ENCODE results near the gene NOP14. TPM values are rescaled to one million over a fixed set of nuclear protein-coding genes. Genes with fewer than 3 reads are reported as not detected.

The NOP14 gene
- total RNA-seq, 2 experiments from 2014 or later = 21.8 TPM

- Histone ChIP-seq H3K27ac (ENCODE audit: low read depth in 1 of 2, low read length in 2 of 2) (no peak overlapping the region), H3K4me3 (ENCODE audit: low read length) (no peak overlapping the region), H3K27me3 (ENCODE audit: control insufficient read depth in 1 of 2, insufficient read depth in 2 of 2, low read length in 2 of 2) (no peaks in the 10 kb centered on the region), H3K36me3 (ENCODE audit: insufficient read depth, low read length) (no peaks in the 10 kb centered on the region), H3K9me3 (ENCODE audit: control insufficient read depth in 1 of 2, insufficient read depth in 1 of 2, low read length in 2 of 2) (no peaks in the 10 kb centered on the region), H3K4me1 (ENCODE audit: insufficient read depth, low read length) (peaks cover 28% of the 10 kb centered on the region)
- H3K9me3 Mint-ChIP-seq = no peaks in the 10 kb centered on the region
- peaks cover 24% of the 10 kb centered on the region for H3K4me1 Mint-ChIP-seq (ENCODE audit: low read depth)
- peak overlapping the region; percentile 92 for H3K4me3 Mint-ChIP-seq
- H3K27me3 Mint-ChIP-seq = no peaks in the 10 kb centered on the region
- no peak for DNase-seq
- intact Hi-C loops (cut with DNase I, micrococcal nuclease) = loop anchor here in 1 of 2 experiments (2.0 to 10.0 kb wide), 2 partner anchors 330 to 1108 kb away; partner anchors contain the start of genes LETM1 and RGS12
- ChIA-PET POLR2A (interaction anchor here (2.2 kb wide), 1 partner anchor 496 kb away, joined by 13 read pairs; the partner anchor contains the start of gene RNF4), CTCF (no interaction called here)
- no peak overlapping the region for H3K27ac Mint-ChIP-seq
- ATAC-seq (ENCODE audit: poor library complexity) = no peak
- TF ChIP-seq, protein P1, sequence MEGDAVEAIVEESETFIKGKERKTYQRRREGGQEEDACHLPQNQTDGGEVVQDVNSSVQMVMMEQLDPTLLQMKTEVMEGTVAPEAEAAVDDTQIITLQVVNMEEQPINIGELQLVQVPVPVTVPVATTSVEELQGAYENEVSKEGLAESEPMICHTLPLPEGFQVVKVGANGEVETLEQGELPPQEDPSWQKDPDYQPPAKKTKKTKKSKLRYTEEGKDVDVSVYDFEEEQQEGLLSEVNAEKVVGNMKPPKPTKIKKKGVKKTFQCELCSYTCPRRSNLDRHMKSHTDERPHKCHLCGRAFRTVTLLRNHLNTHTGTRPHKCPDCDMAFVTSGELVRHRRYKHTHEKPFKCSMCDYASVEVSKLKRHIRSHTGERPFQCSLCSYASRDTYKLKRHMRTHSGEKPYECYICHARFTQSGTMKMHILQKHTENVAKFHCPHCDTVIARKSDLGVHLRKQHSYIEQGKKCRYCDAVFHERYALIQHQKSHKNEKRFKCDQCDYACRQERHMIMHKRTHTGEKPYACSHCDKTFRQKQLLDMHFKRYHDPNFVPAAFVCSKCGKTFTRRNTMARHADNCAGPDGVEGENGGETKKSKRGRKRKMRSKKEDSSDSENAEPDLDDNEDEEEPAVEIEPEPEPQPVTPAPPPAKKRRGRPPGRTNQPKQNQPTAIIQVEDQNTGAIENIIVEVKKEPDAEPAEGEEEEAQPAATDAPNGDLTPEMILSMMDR (IDR thresholded peaks at IDR 0.05) = no peak
- peaks cover 9% of the 10 kb centered on the region for H3K36me3 Mint-ChIP-seq (ENCODE audit: low read depth)
Observed at GRCh38 chr4:2965262-2965661, 2.1 kb upstream of the NOP14 start.

DNA sequence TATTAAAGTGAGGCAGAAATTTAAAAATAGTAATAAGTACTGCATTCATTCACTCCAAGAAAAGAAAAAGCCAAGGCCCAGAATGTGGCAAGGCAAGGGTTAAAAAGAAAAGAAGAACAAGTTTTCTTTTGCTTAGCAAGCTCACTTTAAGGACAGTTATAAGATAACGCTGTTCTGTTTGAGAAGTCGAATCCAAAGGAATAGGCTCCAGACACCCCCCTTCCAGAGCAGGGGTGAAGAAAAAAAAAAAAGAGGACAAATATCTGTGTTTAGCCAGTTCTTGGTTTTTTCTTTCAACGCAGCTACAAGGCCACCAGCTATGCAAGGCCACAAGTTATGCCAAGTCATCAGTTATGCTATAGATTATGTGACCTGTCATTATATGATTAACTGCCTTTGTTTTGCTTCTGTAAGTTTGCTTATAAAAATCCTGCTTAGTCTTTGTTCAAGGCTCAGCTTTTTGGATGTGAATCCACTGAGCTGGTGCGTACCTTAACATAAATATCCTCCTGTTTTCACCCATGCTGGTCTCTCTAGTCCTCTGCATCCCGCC, 1.6 kb upstream of the NOP14 start:
- intact Hi-C loops (cut with DNase I, micrococcal nuclease) = loop anchor here (2.0 to 10.0 kb wide), 6 partner anchors 42 to 1108 kb away; partner anchors contain the start of genes HAUS3 (in 1 of the 2), LETM1 (in 1 of the 2), NELFA (in 1 of the 2) and POLN (in 1 of the 2)
- no peaks in the 10 kb centered on the region for H3K9me3 Mint-ChIP-seq
- H3K4me3 Mint-ChIP-seq = peak overlapping the region; percentile 92

GRCh38 chr4:2963966-2964471, 813 bp upstream of the NOP14 start:
- Mint-ChIP-seq H3K36me3 (ENCODE audit: low read depth) (peaks cover 19% of the 10 kb centered on the region), H3K4me3 (peak overlapping the region; percentile 92), H3K9me3 (no peaks in the 10 kb centered on the region), H3K27me3 (no peaks in the 10 kb centered on the region), H3K4me1 (ENCODE audit: low read depth) (peaks cover 35% of the 10 kb centered on the region), H3K27ac (peak overlapping the region; percentile 15)
- TF ChIP-seq, protein P1 (IDR thresholded peaks at IDR 0.05) = no peak
- Histone ChIP-seq H3K27me3 (ENCODE audit: control insufficient read depth in 1 of 2, insufficient read depth in 2 of 2, low read length in 2 of 2) (no peaks in the 10 kb centered on the region), H3K36me3 (ENCODE audit: insufficient read depth, low read length) (no peaks in the 10 kb centered on the region), H3K9me3 (ENCODE audit: control insufficient read depth in 1 of 2, insufficient read depth in 1 of 2, low read length in 2 of 2) (no peaks in the 10 kb centered on the region), H3K4me1 (ENCODE audit: insufficient read depth, low read length) (peaks cover 34% of the 10 kb centered on the region), H3K4me3 (ENCODE audit: low read length) (peak overlapping the region; percentile 87), H3K27ac (ENCODE audit: low read depth in 1 of 2, low read length in 2 of 2) (no peak overlapping the region)
- ChIA-PET POLR2A (interaction anchor here (0.7 to 3.6 kb wide), 26 partner anchors 10 to 1384 kb away, joined by 3 to 51 read pairs (median 5); partner anchors contain the start of genes CFAP99, FAM193A, HTT-AS and MXD4), CTCF (interaction anchor here (0.8 to 1.3 kb wide), 6 partner anchors 10 to 207 kb away, joined by 3 to 5 read pairs (median 4); no protein-coding TSS in a partner anchor)
- DNase-seq (peak in 1 of 14 experiments; percentile 17), ATAC-seq (ENCODE audit: poor library complexity) (no peak)
- intact Hi-C loops (cut with DNase I, micrococcal nuclease) = loop anchor here (1.0 to 10.0 kb wide), 14 partner anchors 27 to 1107 kb away; partner anchors contain the start of genes TNIP2 (in 2 of the 2), ADD1 (in 1 of the 2), CFAP99 (in 1 of the 2) and FAM193A (in 1 of the 2)

More for the DNA sequence above, 1.6 kb upstream of the NOP14 start:
- no peaks in the 10 kb centered on the region for H3K27me3 ChIP-seq (ENCODE audit: control insufficient read depth in 1 of 2, insufficient read depth in 2 of 2, low read length in 2 of 2)
- H3K4me1 Mint-ChIP-seq (ENCODE audit: low read depth) = peaks cover 29% of the 10 kb centered on the region
- peaks cover 11% of the 10 kb centered on the region for H3K36me3 Mint-ChIP-seq (ENCODE audit: low read depth)
- DNase-seq (no peak), ATAC-seq (ENCODE audit: poor library complexity) (no peak)
- H3K27ac ChIP-seq (ENCODE audit: low read depth in 1 of 2, low read length in 2 of 2) = no peak overlapping the region
- H3K4me3 ChIP-seq (ENCODE audit: low read length) = no peak overlapping the region
- no peaks in the 10 kb centered on the region for H3K9me3 ChIP-seq (ENCODE audit: control insufficient read depth in 1 of 2, insufficient read depth in 1 of 2, low read length in 2 of 2)
- H3K36me3 ChIP-seq (ENCODE audit: insufficient read depth, low read length) = no peaks in the 10 kb centered on the region
- CTCF ChIA-PET = no interaction called here
- H3K4me1 ChIP-seq (ENCODE audit: insufficient read depth, low read length) = peaks cover 33% of the 10 kb centered on the region
- no peaks in the 10 kb centered on the region for H3K27me3 Mint-ChIP-seq
- POLR2A ChIA-PET = interaction anchor here (2.2 kb wide), 1 partner anchor 496 kb away, joined by 13 read pairs; the partner anchor contains the start of gene RNF4
- H3K27ac Mint-ChIP-seq = no peak overlapping the region
- TF ChIP-seq, protein P1 (IDR thresholded peaks at IDR 0.05) = no peak

Data from CD4-positive, alpha-beta T cell (primary cell).